HG03378 (cell line): Measurements from ENCODE around the gene DNAJC13.
"Not testable (repeated sequence)": the region's sequence is repeated elsewhere in the genome, so short reads cannot be mapped to it uniquely, and the experiment has no call there.

Source experiments
- ATAC-seq: cut with Tn5 transposase; IDR thresholded peaks from one replicate; pipeline ENCODE4 v1.9.1; 2021; ENCODE audit warnings: mild to moderate bottlenecking, moderate library complexity; ENCODE audit not compliant: unreplicated experiment

Gene DNAJC13

GRCh38 chr3:132538072-132538471 is 120.8 kb downstream of the DNAJC13 start:
- no peak for ATAC-seq

GRCh38 chr3:132539681-132540080 is 122.4 kb downstream of the DNAJC13 start:
- ATAC-seq, result no peak

- ATAC-seq, result no peak
These were observed 125.3 kb downstream of the DNAJC13 start for GRCh38 chr3:132542577-132542976.

GRCh38 chr3:132543011-132543739 is 125.9 kb downstream of the DNAJC13 start:
- no peak for ATAC-seq

- ATAC-seq, result no peak
These were observed 126.8 kb downstream of the DNAJC13 start for GRCh38 chr3:132544130-132544529.

- ATAC-seq, result no peak
These were observed 128.2 kb downstream of the DNAJC13 start for GRCh38 chr3:132545471-132545870.

- no peak for ATAC-seq
These were observed 131.9 kb downstream of the DNAJC13 start for GRCh38 chr3:132549169-132549568.

- peak; percentile 76 for ATAC-seq
These were observed 132.7 kb downstream of the DNAJC13 start for GRCh38 chr3:132549890-132550578.

GRCh38 chr3:132550579-132551305 is 133.4 kb downstream of the DNAJC13 start:
- no peak for ATAC-seq

GRCh38 chr3:132553826-132554225 is 136.5 kb downstream of the DNAJC13 start:
- no peak for ATAC-seq

GRCh38 chr3:132554437-132554836 is 137.1 kb downstream of the DNAJC13 start:
- no peak for ATAC-seq

- no peak for ATAC-seq
These were observed 138.2 kb downstream of the DNAJC13 start for GRCh38 chr3:132555306-132556035.

- ATAC-seq, result not testable (repeated sequence)
These were observed 138.7 kb downstream of the DNAJC13 start for GRCh38 chr3:132556036-132556386.

GRCh38 chr3:132556508-132557159 is 139.3 kb downstream of the DNAJC13 start:
- ATAC-seq, result no peak

- no peak for ATAC-seq
These were observed 143.7 kb downstream of the DNAJC13 start for GRCh38 chr3:132561003-132561402.

- no peak for ATAC-seq
These were observed 146.2 kb downstream of the DNAJC13 start for GRCh38 chr3:132563420-132564069.

GRCh38 chr3:132564070-132564465 is 146.8 kb downstream of the DNAJC13 start:
- ATAC-seq, result no peak

- no peak for ATAC-seq
These were observed 151.1 kb downstream of the DNAJC13 start for GRCh38 chr3:132568422-132568821.

- ATAC-seq, result no peak
These were observed 151.9 kb downstream of the DNAJC13 start for GRCh38 chr3:132569153-132569552.

- ATAC-seq, result no peak
These were observed 152.3 kb downstream of the DNAJC13 start for GRCh38 chr3:132569580-132569979.
